Right renal pelvis (tissue), 4 donors: ENCODE results near the gene WDR76. TPM values are rescaled to one million over a fixed set of nuclear protein-coding genes. Genes with fewer than 3 reads are reported as not detected.
"Not testable (repeated sequence)": the region's sequence is repeated elsewhere in the genome, so short reads cannot be mapped to it uniquely, and the experiment has no call there.

Experiments
- DNase-seq, 4 donors: peaks; one replicate each; pipeline ENCODE4 v3.0.0-alpha.2; 2013; ENCODE audit warnings: low read depth in 4 of 4, low spot score in 3 of 4, missing footprints in 1 of 4
- polyA plus RNA-seq, 4 donors: library from polyadenylated mRNA; unstranded; fragments of 120-200 nt; gene quantifications; one replicate each; pipeline ENCODE4 v1.2.1, GENCODE V29; 2013; ENCODE audit not compliant: insufficient read length in 4 of 4

WDR76 gene
- polyA plus RNA-seq, 4 donors: 13.4 to 14.9 (median 14.7) TPM

GRCh38 chr15:43815064-43815463 is 11.7 kb upstream of the WDR76 start:
- DNase-seq: not testable (repeated sequence)

GRCh38 chr15:43821505-43821904 is 5.3 kb upstream of the WDR76 start:
- no peak for DNase-seq

DNA sequence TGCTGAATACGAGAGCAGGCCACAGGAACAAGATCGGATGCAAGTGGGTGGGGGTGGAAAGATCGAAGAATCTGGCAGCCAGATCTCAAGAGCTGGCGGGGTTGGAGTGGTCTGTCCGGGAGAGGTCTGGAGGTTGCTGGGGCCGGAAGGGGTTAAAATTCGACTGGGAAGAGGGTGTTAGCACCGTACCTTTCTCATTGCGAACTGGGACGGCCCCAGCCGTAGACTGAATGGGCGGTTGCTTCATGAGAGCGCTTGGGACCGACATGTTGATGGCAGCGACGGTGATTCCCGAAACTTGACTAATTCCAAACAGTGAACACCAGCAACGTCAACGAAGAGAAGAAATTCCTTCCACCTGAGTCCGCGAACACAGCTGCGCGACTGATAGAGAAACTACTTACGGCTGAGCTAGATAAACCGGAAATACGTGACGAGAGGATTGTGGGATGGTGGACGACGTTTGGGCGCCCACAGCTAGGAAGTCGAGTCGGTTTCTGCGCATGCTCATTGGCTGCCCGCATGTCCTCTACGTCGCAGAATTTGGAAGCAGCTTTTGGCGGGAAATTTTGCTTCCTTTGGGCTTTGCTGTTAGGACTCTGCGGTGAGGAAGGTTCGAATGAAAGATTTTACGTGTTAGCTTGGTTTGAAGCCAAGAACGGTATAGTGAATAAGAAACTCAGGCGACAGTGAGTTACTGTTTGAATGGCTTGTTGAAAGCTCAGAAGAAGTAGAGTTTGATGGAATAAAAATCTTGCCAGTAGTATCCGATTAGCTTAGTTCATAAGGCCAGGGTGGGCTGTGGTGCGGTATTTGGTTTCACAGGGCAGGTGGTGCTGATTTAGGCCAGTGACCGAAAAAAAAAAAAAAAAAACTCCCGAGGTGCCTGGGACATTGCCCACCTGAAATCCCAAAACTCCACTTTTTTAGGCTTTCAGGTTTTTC is 2.2 kb upstream of the WDR76 start, which contains the start of gene MFAP1:
Gene MFAP1, minus strand, starts transcription at position 389 of the 945 bp plus-strand sequence. Its CDS starts 121 bp downstream, at position 268.
- DNase-seq: peak; percentile 89 to 93 (median 92)

- not testable (repeated sequence) for DNase-seq
Observed at GRCh38 chr15:43825305-43825704, 1.5 kb upstream of the WDR76 start.

DNA sequence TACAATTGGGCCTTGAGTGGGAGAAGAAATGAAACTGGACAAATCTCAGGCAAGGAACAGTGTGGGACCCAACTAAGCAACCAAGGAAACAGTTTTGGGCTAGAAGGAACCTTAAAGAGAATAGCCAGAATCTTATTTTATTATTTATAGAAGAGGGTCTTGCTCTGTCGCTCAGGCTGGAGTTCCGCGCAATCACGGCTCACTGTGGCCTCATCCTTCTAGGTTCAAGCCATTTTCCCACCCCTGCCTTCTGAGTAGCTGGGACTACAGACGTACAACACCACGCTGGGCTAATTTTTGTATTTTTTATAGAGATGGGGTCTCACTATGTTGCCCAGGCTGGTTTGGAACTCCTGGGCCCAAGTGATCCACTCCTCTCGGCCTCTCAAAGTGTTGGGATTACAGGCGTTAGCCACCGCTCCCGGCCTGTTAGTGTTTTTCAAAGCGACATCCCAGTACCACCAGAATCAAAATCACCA is 734 bp upstream of the WDR76 start:
- no peak for DNase-seq

- no peak for DNase-seq
Observed at GRCh38 chr15:43828061-43828657, 1.4 kb downstream of the WDR76 start.

DNA sequence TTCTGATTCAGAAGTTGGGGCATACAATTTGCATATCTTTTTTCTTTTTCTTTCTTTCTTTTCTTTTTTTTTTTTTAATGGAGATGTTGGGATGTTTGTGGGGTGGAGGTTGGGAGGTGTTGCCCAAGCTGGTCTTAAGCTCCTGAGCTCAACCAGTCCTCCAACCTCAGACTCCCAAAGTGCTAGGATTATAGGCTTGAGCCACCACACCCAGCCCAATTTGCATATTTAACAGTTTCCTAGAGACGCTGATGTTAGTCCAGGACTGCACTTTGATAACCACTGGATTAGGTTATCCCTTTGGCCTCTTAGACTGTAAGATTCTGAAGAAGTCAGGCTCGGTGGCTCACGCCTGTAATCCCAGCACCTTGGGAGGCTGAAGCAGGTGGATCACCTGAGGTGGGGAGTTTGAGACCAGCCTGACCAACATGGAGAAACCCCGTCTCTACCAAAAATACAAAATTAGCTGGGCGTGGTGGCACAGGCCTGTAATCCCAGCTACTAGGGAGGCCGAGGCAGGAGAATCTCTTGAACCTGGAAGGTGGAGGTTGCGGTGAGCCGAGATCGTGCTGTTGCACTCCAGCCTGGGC is 3.2 kb downstream of the WDR76 start:
- DNase-seq: not testable (repeated sequence)

- not testable (repeated sequence) for DNase-seq
Observed at GRCh38 chr15:43830691-43831275, 4.0 kb downstream of the WDR76 start.

- not testable (repeated sequence) for DNase-seq
Observed at GRCh38 chr15:43831519-43832052, 4.8 kb downstream of the WDR76 start.

DNA sequence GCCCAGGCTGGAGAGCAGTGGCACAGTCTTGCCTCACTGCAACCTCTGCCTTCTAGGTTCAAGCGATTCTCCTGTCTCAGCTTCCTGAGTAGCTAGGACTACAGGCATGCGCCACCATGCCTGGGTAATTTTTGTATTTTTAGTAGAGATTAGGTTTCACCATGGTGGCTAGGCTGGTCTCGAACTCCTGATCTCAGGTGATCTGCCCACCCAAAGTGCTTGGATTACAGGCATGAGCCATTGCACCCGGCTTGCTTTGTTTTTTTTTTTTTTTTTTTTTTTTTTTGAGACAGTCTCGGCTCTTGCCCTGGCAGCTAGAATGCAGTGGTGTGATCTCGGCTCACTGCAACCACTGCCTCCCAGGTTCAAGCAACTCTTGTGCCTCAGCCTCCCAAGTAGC is 5.7 kb downstream of the WDR76 start:
- DNase-seq: not testable (repeated sequence)

DNA sequence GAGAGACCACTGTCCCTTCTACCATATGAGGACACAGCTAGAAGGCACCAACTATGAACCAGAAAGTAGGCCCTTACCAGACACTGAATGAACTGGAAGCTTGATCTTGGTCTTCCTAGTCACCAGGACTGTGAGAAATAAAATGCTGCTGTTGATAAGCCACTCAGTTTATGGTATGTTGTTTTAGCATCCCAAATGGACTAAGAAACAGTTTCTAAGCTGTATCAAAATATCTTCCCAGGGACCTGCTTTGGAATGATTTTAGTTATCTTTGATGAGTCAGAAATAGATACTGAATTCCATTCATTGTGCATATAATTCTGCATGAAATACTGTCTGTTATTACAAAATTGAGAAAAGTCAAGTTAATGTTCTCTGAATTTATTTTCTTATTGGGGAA is 18.6 kb downstream of the WDR76 start:
- no peak for DNase-seq

DNA sequence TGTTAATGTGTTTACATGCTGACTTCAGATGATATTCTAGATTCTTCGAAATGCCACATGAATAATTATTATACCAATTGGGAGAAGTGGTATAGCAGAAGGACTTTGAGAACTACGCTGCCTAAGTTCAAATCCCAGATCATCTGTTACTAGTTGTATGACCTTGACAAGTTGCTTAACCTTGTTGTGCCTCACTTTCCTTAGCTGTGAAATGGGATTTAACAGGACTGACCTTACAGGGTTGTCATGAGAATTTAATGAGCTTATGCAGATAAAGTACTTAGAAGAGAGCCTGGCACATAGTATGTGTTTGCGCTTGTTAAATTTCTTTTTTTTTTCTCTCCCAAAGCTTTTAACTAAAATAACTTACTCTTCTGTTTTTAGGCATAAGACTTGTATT is 24.4 kb downstream of the WDR76 start:
- no peak for DNase-seq

DNA sequence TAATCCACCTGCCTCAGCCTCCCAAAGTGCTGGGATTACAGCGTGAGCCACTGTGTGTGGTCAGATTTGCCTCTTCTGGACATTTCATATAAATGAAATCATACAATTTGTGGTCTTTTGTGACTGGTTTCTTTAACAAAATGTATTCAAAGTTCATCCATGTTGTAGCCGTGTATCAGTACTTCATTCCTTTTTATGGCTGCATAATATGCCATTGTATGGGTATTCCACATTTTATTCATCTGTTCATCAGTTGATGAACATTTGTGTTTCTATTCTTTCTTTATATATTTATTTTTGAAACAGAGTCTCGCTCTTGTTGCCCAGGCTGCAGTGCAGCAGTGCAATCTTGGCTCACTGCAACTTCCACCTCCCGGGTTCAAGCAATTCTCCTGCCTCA is 25.8 kb downstream of the WDR76 start:
- no peak for DNase-seq

GRCh38 chr15:43854801-43855200 is 28.0 kb downstream of the WDR76 start:
- no peak for DNase-seq

GRCh38 chr15:43859546-43859945 is 32.7 kb downstream of the WDR76 start:
- DNase-seq: no peak

DNA sequence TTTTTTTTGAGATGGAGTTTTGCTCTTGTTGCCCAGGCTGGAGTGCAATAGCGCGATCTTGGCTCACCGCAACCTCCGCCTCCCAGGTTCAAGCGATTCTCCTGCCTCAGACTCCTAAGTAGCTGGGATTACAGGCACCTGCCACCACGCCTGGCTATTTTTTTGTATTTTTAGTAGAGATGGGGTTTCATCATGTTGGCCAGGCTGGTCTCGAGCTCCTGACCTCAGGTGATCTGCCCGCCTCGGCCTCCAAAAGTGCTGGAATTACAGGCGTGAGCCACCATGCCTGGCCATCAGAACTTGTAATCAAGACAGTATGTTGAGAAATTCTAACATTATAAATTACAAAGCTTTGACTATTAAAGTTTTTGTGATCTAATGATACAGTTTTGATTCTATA is 39.8 kb downstream of the WDR76 start:
- DNase-seq: not testable (repeated sequence)

GRCh38 chr15:43867096-43867495 is 40.3 kb downstream of the WDR76 start:
- DNase-seq: no peak

- DNase-seq: no peak
Observed at GRCh38 chr15:43868406-43868805, 41.6 kb downstream of the WDR76 start.

GRCh38 chr15:43871835-43872234 is 45.0 kb downstream of the WDR76 start:
- DNase-seq: no peak

- peak; percentile 44 to 61 (median 52) for DNase-seq
Observed at GRCh38 chr15:43872416-43873020, 45.7 kb downstream of the WDR76 start.
